Non-pigmented ciliary epithelial cell (primary cell): Measurements from ENCODE around the gene GPR15.
A peak's percentile ranks its signal among the peaks of the same experiment; 100 is the strongest.

ENCODE experiments used
- DNase-seq: peaks from one replicate; pipeline ENCODE4 v3.0.0-alpha.2; 2010; ENCODE audit warnings: low read depth

GPR15 gene

DNA sequence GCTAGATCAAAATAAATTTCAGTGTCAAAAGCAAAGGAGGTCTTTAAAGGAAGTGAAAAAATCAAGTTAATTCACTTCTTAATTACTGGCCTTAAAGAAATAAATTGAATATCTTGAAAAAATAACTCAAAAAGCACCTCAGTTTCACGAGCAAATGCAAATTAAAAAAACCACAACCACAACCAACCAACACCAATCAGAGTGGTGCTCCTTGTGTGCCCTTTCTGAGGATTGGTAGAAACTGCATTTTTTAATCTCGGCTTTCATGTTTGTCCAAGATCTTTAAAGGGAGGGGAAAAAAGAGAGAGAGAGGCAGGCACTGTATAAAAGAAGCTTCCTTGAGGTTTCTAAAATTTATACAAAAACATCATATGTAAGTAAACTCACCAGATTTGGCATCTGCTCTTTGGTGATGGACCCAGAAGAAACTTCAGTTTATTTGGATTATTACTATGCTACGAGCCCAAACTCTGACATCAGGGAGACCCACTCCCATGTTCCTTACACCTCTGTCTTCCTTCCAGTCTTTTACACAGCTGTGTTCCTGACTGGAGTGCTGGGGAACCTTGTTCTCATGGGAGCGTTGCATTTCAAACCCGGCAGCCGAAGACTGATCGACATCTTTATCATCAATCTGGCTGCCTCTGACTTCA is at the start of gene GPR15:
Gene GPR15 (plus strand): TSS at position 357 of the 653 bp plus-strand sequence. CDS start 56 bp downstream, at position 413.
- DNase-seq = no peak

DNA sequence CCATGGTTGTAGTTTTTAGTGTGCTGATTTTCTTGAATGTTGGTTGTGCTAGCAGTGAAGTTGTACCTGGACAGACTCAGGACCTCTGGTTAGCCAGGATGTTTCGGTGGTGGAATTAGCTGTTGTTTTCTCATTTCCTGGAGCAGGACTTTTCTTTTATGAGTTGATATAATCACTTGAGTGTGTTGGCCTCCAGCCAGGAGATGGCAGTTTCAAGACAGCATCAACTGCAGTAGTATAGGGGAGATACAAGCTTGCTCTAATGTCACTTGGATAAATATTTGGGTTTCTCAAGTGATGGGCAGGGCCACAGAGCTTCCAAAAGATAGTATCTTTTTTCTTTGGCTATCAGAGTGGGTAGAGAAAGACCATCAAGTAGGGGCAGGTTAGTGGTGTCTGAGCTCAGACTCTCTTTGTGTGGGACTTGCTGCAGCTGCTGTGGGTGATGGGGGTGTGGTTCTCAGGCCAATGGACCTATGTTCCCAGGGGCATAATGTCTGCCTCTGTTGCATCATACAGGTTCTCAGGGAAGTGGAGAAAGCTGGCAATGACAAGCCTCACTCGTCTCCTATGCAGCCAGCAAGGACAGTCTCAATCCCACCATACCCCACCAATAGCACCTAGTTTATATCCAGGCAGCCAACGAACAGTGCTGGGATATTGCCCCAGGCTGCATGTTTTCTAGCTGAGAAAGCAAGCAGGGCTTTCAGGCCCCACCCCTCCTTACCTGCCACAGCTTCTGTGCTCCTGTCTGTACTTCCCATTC is 48.9 kb upstream of the GPR15 start:
- DNase-seq = no peak

DNA sequence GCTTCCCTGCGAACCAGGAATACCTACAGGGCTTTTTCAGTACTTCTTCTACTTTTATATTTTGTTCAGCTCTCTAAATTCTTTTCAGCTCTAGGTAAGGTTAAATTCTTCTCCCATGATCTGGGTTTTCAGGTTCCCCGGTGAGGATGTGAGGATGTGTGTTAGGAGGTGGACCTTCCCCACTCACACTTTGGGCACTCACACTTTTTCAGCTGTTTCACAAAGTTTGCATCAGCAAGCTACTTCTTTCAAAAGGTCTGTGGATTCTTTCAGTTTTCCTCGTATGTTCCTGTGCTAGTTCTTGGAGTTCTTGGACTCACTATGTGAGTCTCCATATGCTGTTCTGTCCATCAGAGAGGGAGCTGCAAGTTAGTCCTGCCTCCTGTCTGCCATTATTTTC is 48.2 kb upstream of the GPR15 start:
- DNase-seq = no peak

DNA sequence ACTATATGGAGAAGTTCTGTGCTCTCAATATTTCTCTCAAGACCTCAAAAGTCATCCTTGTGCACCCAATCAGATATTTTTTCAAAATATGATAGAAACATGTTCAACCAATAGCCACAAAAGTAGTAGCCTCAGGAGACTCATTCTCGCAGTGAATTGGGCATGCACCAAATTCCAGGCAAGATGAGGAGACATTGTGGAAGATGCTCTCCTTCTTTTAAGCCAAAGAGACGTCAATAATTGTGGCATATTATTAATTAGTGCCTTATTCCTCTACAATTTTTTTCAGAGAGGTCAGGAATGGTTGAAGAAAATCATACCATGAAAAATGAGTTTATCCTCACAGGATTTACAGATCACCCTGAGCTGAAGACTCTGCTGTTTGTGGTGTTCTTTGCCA is 34.4 kb upstream of the GPR15 start, which contains the start of gene OR5K2:
Gene OR5K2 (plus strand): TSS at position 301 of the 400 bp plus-strand sequence. CDS start 0 bp downstream, at position 301.
- no peak for DNase-seq

DNA sequence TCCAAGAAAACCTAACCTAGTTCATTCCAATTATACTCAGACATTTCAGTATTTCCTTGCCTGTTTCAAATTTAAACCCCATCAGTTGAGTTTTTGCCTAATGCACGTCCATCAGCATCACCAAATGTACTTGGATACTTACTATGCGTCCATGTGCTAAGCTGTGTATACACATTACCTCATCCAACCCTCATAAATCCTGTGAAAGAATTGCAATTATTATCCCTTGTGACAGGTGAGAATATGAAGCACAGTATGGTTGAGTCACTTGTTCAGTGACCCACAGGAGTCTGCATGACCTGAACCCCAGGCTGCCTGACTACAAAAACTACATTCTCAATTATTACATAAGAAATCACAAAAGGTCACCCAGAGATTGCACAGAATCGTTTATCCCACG is 31.8 kb upstream of the GPR15 start:
- no peak for DNase-seq

DNA sequence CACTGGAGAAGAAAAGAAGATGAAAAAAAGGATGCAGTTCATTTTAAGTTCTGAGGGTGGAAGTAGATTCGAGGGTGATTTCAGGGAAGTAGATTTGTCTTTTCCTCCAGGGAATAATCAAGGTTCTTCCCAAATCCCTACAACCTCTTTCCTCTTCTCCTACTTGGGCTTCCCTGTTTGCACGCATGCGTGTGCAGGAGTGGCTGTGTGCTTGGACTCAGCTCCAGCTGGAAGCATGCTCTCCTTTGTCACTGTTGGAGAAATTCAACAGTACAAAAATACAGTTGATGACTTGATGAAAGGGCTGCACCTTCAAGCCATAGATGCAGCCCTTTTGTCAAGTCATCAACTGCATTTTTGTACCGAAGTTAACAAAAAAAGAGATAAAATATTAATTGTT is 30.5 kb upstream of the GPR15 start:
- DNase-seq = no peak

DNA sequence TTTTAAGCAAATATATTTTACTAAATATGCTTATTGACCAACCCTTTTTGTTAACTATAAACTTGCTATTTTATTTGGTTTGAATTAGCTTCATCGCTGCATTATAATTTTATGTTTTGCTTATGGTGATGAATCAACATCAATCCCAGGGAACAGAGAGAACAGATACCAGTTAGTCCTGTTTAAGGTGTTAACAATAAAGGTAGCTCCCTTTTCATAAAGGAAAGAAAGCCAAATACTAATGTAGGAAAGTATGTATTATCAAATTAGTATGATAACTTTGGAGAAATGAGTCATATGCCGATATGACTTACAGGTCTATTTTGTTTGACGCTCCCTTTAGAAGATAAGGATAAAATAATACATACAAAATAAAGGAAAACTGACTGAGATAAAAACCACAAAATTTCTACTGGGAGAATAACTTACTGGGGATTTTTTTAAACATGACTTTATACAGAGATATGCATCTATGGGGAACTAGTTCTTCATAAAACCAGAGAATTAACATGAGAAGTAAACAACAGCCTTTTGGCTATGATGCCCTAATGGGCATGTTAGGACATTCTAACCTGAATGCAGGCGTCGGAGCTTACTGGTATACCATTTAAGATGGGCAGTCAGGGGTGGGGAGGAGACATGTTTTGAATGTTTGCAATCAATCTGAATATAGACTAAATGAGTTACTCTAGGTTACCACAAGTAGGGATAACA is 29.8 kb upstream of the GPR15 start:
- DNase-seq = no peak

DNA sequence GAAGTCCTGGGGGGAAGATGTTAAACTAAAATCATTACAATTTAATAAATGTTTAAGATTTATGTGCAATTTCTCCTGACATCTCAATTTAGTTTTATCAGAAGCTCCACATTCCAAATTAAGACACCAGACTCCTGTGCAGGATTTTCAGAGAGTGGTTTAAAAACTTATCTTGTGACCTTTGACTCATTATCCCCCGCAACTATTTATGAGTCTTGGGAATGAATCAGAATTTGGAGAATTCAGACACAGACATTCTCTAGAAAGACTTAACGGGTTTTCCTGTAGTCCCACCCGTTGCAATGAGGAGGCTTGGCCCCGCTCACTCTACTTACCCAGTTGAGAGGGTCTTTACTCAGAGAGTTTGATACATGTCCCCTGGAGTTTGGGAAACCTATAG is 27.2 kb upstream of the GPR15 start:
- DNase-seq = no peak

DNA sequence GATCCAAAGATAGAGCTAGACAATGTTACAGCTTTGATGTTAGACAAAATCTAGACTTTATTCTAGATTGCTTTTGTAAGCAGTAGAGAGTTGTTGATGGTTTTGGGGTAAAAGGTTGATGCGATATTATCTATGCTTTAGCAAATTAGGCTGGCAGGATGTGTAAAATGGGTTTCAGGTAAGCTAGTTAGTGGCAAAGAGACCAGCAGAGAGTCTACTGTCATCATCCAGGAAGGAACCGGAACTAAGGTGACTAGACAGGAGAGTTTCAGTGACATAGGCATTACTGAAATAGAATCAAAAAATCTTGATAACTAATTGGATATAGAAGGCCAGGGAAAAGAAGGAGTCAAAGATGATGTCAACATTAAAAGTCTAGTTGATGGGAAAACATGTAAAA is 23.2 kb upstream of the GPR15 start:
- no peak for DNase-seq

DNA sequence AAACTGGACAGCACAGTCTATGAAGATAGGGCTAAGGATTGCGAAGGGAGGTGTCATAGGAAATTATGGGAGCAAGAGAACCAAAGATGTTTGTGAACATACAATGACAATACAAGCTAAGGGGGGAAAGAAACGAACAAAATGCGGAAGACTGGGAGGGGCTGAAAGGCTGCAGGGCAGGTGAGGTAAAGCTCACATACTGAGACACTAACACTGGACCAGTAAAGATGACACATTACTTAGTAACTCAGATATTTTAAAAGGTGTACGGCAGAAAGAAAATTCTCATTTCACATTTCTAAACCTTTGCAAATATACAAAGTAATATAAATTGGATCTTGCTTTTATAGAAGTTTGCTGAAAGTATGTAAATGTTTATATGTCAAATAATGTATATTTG is 19.2 kb upstream of the GPR15 start:
- DNase-seq = no peak

DNA sequence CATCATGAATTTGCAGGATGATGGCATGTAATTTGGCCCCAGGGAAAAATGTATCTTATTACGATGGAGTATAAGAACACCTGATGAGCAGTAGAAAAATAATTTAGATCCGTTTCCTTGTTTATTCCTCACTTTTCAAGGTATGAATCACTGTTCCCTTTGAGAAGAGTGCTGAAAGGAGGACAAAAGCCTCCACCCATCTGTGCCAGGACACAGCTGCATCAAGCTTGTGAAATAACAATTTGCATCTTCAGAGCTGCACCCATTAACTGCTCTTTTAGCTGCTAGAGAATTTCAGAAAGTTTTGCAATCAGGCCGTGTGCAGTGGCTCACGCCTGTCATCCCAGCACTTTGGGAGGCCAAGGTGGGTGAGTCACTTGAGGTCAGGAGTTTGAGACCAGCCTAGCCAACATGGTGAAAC is 18.7 kb upstream of the GPR15 start:
- no peak for DNase-seq

DNA sequence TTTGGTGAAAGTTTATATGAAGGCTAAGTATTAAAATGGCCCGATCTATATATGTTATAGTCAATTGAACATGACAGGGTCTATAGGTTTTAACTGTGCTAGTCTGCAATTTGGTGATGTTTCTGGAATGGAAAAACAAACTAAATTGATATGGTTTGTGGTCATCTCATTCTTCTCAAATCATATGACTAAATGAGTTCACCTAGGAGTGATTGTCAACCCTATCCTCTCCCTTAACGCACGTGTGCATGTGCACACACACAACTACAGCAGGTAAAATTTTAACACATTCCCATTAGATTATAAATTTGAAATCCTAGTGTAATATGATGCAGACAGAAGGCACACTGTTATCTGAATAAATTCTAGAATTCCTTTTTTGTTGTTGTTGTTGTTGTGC is 18.0 kb upstream of the GPR15 start:
- no peak for DNase-seq

DNA sequence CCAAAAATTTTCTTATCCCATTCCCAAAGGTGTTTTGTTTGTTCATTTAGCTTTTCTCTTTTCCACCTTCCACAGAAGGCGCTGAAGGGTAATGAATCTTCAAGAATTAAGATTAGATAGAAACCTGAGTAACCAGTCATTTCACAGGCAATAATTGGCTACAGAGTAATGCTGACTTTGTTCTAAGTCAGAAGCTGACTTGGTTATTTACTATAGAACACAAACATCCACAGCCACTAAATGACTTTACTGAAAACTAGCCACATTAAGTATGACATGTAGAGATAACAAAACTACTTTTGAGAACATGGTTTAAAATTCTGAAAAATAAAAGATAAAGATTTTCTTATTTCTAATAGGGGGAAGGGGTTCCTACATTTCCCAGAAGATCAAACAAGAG is 16.8 kb upstream of the GPR15 start:
- no peak for DNase-seq

DNA sequence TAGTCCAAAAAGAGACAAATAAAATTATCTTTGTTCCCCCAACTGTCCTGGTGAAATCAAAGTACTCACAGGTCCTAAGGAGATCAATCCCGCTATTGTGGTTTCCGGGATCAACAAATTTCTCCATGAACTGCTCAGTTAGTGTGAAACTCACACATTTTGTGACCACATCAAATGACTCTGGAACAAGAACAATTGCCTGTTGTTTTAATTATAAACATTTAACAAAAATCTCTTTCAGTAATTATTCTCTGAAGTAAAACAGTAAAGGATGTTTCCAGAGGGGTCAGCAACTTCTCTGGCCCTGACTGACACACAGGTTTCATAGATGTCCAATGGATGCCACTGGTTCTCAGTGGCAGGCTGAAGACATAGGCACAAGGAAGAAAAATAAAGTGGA is 13.0 kb upstream of the GPR15 start:
- no peak for DNase-seq

DNA sequence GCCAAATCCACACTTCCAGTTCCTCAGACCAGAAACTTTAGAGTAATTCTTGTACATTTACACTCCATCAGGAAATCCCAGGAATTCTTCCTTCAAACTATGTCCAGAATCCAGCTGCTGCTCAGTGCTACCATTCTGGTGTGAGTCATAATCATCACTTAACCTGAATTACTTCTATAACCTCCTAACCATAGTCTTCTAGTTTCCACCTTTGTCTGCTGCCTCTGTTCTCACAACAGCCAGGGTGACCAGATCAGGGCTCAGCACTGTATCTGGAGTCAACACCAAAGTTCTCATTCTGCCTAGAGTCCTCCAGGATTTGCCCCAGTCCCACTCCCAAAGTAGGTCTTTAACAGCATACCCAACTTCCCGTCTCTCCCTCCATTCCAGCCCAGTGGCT is 12.4 kb upstream of the GPR15 start:
- no peak for DNase-seq

DNA sequence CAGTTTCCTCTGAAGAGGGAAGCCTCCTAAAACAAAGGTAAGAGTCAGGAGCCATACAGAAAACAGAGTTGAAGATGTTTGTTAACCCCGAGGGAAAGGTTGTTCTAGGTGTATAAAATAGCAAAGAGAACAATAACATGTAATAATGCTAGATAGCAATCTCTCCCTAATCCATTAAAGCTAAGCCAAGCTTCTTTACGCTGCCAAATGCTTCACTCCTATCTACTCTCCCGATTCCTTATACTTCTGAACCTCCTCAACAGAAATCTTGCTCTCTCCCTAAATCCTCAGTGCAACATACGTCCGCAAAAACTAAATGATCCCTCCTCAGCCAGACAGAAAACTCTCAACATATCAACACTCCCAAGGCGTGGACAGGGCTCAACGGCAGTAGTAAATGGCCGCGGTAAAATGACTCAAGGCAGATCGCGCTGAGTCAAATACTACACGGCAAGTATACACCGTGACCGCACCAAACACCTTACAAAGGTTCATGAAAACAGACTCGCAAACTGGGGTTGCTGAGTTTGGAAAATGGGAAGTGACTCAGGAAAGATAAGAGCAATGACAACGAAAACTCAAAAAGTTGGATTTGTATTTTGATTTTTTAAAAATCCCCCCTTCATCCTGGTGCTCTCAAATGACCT is 9.8 kb upstream of the GPR15 start:
- peak; percentile 31 for DNase-seq

DNA sequence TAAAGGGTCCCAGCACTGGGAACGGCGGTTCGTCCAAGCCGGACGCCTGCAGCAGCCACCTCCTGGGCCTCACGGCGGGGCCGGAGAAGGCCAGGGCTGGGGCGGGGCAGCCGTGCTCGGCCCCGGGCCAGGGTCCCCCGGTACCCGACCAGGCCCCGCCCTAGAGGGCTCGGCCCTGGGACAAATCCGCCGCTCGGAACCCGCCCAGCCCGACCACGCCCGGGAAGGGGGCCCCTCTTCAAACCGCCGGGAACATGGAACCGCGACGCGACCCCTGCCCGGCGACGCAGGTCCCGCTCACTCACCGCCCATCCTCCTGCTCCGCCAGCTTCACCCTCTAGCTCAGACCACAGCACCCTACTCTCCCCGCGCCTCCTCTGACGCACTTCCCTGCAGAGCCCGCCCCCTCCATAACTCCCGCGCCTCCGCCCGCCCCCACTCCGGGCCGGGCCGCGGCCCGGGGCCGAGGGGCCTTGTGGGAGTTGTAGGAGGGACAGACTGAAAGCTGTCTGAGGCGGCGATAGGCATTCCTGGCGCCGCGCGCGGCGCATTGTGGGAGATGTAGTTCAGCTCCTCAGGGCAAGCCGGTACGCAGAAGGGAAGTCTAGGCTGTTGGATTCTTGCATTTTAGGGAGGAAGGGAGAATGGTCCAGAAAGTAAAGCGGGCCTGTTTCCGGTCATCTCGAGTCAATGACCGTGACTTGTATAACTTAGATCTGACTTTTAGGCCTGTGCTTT is 9.1 kb upstream of the GPR15 start, which contains the start of gene CLDND1:
Gene CLDND1 (minus strand): TSS at position 359 of the 738 bp plus-strand sequence. CDS start 1,478 bp downstream, outside the sequence.
- DNase-seq = peak; percentile 78

DNA sequence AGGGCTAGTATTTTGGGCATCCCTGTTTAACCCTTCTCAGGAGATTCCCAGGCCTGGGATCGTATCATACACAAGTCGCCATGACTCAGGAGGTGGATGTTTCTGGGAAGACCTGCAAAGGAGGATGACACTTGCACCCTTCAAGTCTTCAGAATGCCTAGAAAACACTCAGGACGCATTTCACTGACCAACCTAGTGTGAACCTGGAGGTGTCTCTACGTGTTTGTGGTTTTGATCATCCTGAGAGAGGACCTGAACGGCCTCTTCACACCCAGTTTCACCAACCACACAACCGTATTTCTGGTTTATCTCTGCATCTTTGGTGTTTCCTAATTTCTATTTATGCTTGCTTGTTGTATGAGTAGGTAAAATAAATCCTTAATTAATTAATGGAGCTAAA is 6.3 kb upstream of the GPR15 start:
- no peak for DNase-seq

DNA sequence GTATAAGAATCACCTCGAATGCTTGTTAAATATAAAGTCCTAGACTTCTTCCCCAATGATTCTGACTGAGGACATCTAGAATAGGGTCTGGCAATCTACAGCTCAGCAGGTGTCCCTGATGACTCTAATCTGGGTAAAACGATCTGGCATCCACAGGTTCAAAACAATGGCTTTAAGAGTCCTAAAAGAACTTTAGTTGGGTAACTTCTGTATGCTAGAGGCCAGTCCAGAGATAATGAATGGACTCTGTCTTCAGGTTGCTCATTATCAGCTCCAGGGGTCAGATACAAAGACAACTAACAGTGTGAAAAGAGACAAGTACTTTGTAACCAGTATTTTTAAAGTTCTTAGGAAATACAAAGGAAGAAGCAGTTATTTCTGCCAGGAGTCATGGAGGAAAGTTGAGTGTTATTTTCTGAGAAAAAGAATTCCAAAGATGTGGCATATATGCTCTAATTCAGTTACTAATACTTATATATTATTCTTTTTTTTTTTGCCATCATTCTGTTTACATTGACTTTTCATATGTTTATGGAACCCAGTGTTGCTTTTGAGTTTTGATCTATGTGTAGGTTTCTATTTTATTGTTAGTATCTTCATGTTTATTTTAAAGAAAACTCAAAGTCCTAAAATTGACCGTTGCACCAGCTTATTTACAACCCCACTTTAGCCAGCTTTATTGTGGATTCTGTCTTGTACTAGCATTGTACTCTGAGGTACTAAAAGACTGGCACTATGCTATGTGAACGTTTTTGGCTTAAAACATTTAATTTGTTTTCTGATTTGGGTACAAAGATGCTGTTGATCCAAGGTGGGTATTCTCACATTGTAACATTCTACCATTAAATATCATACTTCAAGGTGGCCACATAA is 3.1 kb upstream of the GPR15 start:
- DNase-seq = no peak

DNA sequence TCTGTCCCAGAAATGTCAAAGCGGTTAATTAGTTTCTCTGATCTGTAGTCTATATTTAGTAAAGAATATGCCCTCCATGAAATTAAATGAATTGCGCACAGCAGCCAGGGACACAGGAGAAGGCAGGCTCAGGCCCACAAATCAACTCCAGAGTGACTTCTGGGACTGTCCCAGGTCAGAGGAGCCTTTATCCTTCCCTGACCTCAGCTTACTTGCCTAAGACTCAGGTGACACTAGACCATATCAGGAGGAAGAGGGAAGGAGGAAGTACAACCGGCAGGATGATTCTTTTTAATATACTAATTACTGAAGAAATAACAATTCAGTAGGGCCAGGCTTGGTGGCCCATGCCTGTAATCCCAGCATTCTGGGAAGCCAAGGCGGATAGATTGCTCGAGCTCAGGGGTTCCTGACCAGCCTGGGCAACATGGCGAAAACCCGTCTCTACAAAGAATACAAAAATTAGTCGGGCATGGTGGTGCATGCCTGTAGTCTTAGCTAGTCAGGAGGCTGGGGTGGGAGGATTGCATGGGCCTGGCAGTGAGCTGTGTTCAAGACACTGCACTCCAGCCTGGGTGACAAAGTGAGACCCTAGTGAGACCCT is 1.8 kb upstream of the GPR15 start:
- DNase-seq = no peak
